Suprapubic skin (tissue), 4 donors: ENCODE data around the gene PDHX. TPM values are rescaled to one million over a fixed set of nuclear protein-coding genes. Genes with fewer than 3 reads are reported as not detected.

ENCODE experiments used
- DNase-seq, 2 donors: peaks; one replicate each; pipeline ENCODE4 v3.0.0-alpha.2; 2019; ENCODE audit warnings: low spot score in 2 of 2
- H3K27ac ChIP-seq: fragments of 200-600 bp; sonication (generic); one replicate; pipeline ENCODE4 v1.5.1; 2019
- H3K27me3 ChIP-seq: fragments of 200-600 bp; sonication (generic); one replicate; pipeline ENCODE4 v1.5.1; 2019
- H3K36me3 ChIP-seq: fragments of 200-600 bp; sonication (generic); one replicate; pipeline ENCODE4 v1.5.1; 2019
- H3K4me1 ChIP-seq: fragments of 200-600 bp; sonication (generic); one replicate; pipeline ENCODE4 v1.5.1; 2019
- H3K4me3 ChIP-seq: fragments of 200-600 bp; sonication (generic); one replicate; pipeline ENCODE4 v1.5.1; 2019; ENCODE audit warnings: mild to moderate bottlenecking
- H3K9me3 ChIP-seq: fragments of 200-600 bp; sonication (generic); one replicate; pipeline ENCODE4 v1.5.1; 2019
- CTCF ChIP-seq, 2 donors: fragments of 200-600 bp in 1 of 2; fragments of 450-650 bp in 1 of 2; sonication (generic) in 1 of 2; IDR thresholded peaks; one replicate each; pipeline ENCODE4 v1.5.1; 2016 to 2019; ENCODE audit warnings: antibody characterized with exemption in 2 of 2, mild to moderate bottlenecking in 1 of 2, moderate library complexity in 1 of 2
- EP300 ChIP-seq: sonication (generic); formaldehyde crosslinking; IDR thresholded peaks from one replicate; pipeline ENCODE4 v1.6.1; 2017; ENCODE audit warnings: antibody characterized with exemption
- POLR2A ChIP-seq, 2 donors: fragments of 450-650 bp; IDR thresholded peaks; one replicate each; pipeline ENCODE4 v1.6.1; 2017; ENCODE audit warnings: antibody characterized with exemption in 2 of 2, mild to moderate bottlenecking in 2 of 2, moderate library complexity in 2 of 2
- POLR2AphosphoS5 ChIP-seq, 3 donors: sonication (generic); formaldehyde crosslinking; IDR thresholded peaks; one replicate each; pipeline ENCODE4 v1.6.1; 2017; ENCODE audit warnings: antibody characterized with exemption in 3 of 3
- WGBS: methylation state at CpG from one replicate; pipeline ENCODE4 v1.1.5; 2018; 5-methylcytosine and 5-hydroxymethylcytosine counted together
- total RNA-seq, 4 donors: library from RNA; depleted of rRNA; stranded (reverse); fragments of >200 nt; gene quantifications; one replicate each; pipeline ENCODE4 v1.1.0, GENCODE V29; 2016

Gene PDHX
- total RNA-seq, 4 donors from 2014 or later: 19.7 to 37.7 (median 23.8) TPM

DNA sequence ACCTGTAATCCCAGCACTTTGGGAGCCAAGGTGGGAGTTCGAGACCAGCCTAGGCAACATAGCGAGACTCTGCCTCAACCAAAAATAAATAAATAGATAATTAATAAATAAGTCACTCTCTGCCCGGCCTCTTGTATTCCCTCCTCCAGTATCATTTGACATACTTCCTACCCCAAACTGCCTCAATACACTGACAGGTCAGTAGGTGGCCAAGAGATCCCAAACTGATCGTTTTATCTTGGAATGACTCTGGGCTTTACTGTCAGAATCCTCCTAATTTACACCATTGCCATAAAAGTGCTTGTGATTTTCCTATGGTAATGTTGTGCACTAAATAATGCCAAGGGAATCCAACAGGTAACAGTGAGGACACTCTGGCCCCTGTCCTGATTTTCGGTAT, 94.2 kb downstream of the PDHX start:
- peak overlapping the region; percentile 65 for H3K27ac ChIP-seq
- H3K9me3 ChIP-seq: no peaks in the 10 kb centered on the region
- H3K4me1 ChIP-seq: peaks cover 54% of the 10 kb centered on the region
- no peaks in the 10 kb centered on the region for H3K36me3 ChIP-seq
- TF ChIP-seq CTCF (IDR thresholded peaks at IDR 0.05): no peak
- TF ChIP-seq EP300: no peak
- TF ChIP-seq POLR2A (IDR thresholded peaks at IDR 0.05): no peak
- TF ChIP-seq POLR2AphosphoS5 (IDR thresholded peaks at IDR 0.05): no peak
- 86% methylated on average over 5 of the region's 5 CpGs for WGBS
- no peak overlapping the region for H3K4me3 ChIP-seq
- H3K27me3 ChIP-seq: no peaks in the 10 kb centered on the region
- no peak for DNase-seq

DNA sequence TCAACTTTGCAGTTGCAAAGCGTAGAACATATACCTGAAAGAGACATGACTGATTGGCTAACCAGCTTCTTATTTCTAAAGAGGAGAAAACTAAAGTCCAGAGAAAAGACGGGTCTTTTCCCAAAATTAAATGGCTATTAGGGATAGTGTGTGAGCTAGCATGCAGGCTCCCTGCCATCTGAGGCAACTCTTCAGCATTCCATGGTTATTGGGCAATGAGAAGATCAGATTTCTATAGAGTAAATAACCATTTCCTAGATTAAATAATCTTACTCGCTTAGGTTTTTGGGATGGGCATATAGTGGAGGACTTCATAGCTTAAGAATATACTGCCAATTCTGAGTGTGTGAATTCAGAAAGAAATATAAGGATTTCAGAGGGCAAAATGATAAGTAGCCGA, 95.0 kb downstream of the PDHX start:
- WGBS: 83% methylated on average over 4 of the region's 4 CpGs

GRCh38 chr11:35011944-35012343, 95.5 kb downstream of the PDHX start:
- Histone ChIP-seq H3K27me3 (no peaks in the 10 kb centered on the region), H3K4me3 (no peak overlapping the region), H3K4me1 (peaks cover 43% of the 10 kb centered on the region), H3K36me3 (no peaks in the 10 kb centered on the region), H3K27ac (no peak overlapping the region), H3K9me3 (no peaks in the 10 kb centered on the region)
- TF ChIP-seq EP300 (no peak), POLR2AphosphoS5 (IDR thresholded peaks at IDR 0.05) (no peak), POLR2A (IDR thresholded peaks at IDR 0.05) (no peak), CTCF (IDR thresholded peaks at IDR 0.05) (no peak)
- 89% methylated on average over 2 of the region's 2 CpGs for WGBS
- no peak for DNase-seq

More for the DNA sequence above, 95.0 kb downstream of the PDHX start:
- Histone ChIP-seq H3K27me3 (no peaks in the 10 kb centered on the region), H3K9me3 (no peaks in the 10 kb centered on the region), H3K4me1 (peaks cover 47% of the 10 kb centered on the region), H3K27ac (no peak overlapping the region), H3K36me3 (no peaks in the 10 kb centered on the region), H3K4me3 (no peak overlapping the region)
- DNase-seq: no peak
- no peak for TF ChIP-seq POLR2AphosphoS5 (IDR thresholded peaks at IDR 0.05)
- no peak for TF ChIP-seq EP300
- TF ChIP-seq POLR2A (IDR thresholded peaks at IDR 0.05): no peak
- TF ChIP-seq CTCF (IDR thresholded peaks at IDR 0.05): no peak

GRCh38 chr11:35012467-35013191, 96.2 kb downstream of the PDHX start:
- TF ChIP-seq CTCF (IDR thresholded peaks at IDR 0.05): no peak
- TF ChIP-seq EP300: no peak
- TF ChIP-seq POLR2AphosphoS5 (IDR thresholded peaks at IDR 0.05): no peak
- TF ChIP-seq POLR2A (IDR thresholded peaks at IDR 0.05): no peak
- Histone ChIP-seq H3K4me3 (no peak overlapping the region), H3K27me3 (no peaks in the 10 kb centered on the region), H3K36me3 (no peaks in the 10 kb centered on the region), H3K9me3 (no peaks in the 10 kb centered on the region), H3K27ac (no peak overlapping the region), H3K4me1 (peaks cover 37% of the 10 kb centered on the region)
- no peak for DNase-seq
- WGBS: 73% methylated on average over 8 of the region's 8 CpGs

GRCh38 chr11:35013514-35014233, 97.3 kb downstream of the PDHX start:
- H3K27ac ChIP-seq: peak overlapping the region; percentile 53

More at GRCh38 chr11:35013514-35014233, 97.3 kb downstream of the PDHX start:
- 40% methylated on average over 3 of the region's 3 CpGs for WGBS
- no peak overlapping the region for H3K4me3 ChIP-seq
- DNase-seq: no peak
- peaks cover 35% of the 10 kb centered on the region for H3K4me1 ChIP-seq
- no peaks in the 10 kb centered on the region for H3K9me3 ChIP-seq
- H3K27me3 ChIP-seq: no peaks in the 10 kb centered on the region
- TF ChIP-seq POLR2AphosphoS5 (IDR thresholded peaks at IDR 0.05) (no peak), EP300 (no peak), CTCF (IDR thresholded peaks at IDR 0.05) (no peak), POLR2A (IDR thresholded peaks at IDR 0.05) (no peak)
- H3K36me3 ChIP-seq: no peaks in the 10 kb centered on the region
